HCT116 (cell line): ENCODE results near the gene POU2F3. TPM values are rescaled to one million over a fixed set of nuclear protein-coding genes. Genes with fewer than 3 reads are reported as not detected.

Experiments used
- ATAC-seq: fragments of 200-7000 bp; cut with Tn5 transposase; 2 replicates; pipeline ENCODE4 v1.9.1; 2020; ENCODE audit warnings: mild to moderate bottlenecking, moderate library complexity
- BruUV-seq: library from RNA; stranded (reverse); fragments of 400-500 nt; replicated peaks from 2 replicates; lab custom pipeline; 2021; lab: Mats Ljungman, UMichigan
- CTCF ChIA-PET: fragments of 300-600 bp; sonication (Branson Sonifier 250); formaldehyde crosslinking; loops from one replicate; lab custom pipeline; 2021; ENCODE audit warnings: antibody characterized with exemption; lab: Charles Lee
- POLR2A ChIA-PET: fragments of 300-600, 350-600 bp; sonication (Branson Sonifier 250); formaldehyde crosslinking; loops from one replicate; lab custom pipeline; 2021; ENCODE audit warnings: antibody characterized with exemption; lab: Charles Lee
- RAD21 ChIA-PET, 2 experiments: fragments of 300-600 bp; sonication (Branson Sonifier 250); formaldehyde crosslinking; loops; one replicate each; lab custom pipeline; 2023; ENCODE audit warnings: low total read pairs in 2 of 2; ENCODE audit not compliant: uncharacterized antibody in 2 of 2, unreplicated experiment in 2 of 2, low non-redundant PET in 1 of 2; lab: Charles Lee
- DNase-seq: peaks from one replicate; pipeline ENCODE4 v3.0.0-alpha.2; 2010; ENCODE audit warnings: low read depth, low spot score
- H2AFZ ChIP-seq: fragments of 200-600 bp; shearing (Covaris generic), sonication (generic); 2 replicates; pipeline ENCODE4 v1.6.1; 2017; ENCODE audit warnings: low read depth, mixed run types, mixed read lengths, antibody characterized with exemption, low read length; ENCODE audit not compliant: poor library complexity, severe bottlenecking
- H3K27ac ChIP-seq: 2 replicates; pipeline ENCODE4 v1.5.1; 2012; ENCODE audit warnings: low read depth, low read length
- H3K27me3 ChIP-seq: fragments of 200-600 bp; sonication (generic); 2 replicates; pipeline ENCODE4 v1.6.1; 2016; ENCODE audit warnings: mixed run types, low read length, mixed read lengths; ENCODE audit not compliant: insufficient read depth
- H3K36me3 ChIP-seq, 2 experiments: fragments of 200-500 bp in 1 of 2; fragments of 200-600 bp in 1 of 2; sonication (Bioruptor generic) in 1 of 2; sonication (generic) in 1 of 2; 2 replicates each; pipeline versions ENCODE4 v1.5.1 to v1.6.1; 2014 to 2016; ENCODE audit warnings: low read length in 2 of 2, inconsistent platforms in 1 of 2, mixed read lengths in 1 of 2, mixed run types in 1 of 2; ENCODE audit not compliant: insufficient read depth in 2 of 2, control insufficient read depth in 1 of 2
- H3K4me1 ChIP-seq, 2 experiments: fragments of 200-600 bp in 1 of 2; sonication (generic) in 1 of 2; 2 replicates each; pipeline versions ENCODE4 v1.5.1 to v1.6.1; 2012 to 2017; ENCODE audit warnings: low read length in 2 of 2, inconsistent platforms in 1 of 2, mild to moderate bottlenecking in 1 of 2, mixed read lengths in 1 of 2, mixed run types in 1 of 2, moderate library complexity in 1 of 2; ENCODE audit not compliant: insufficient read depth in 2 of 2, control insufficient read depth in 1 of 2
- H3K4me2 ChIP-seq: fragments of 200-600 bp; sonication (generic); 2 replicates; pipeline ENCODE4 v1.6.1; 2017; ENCODE audit warnings: mixed run types, low read length, mixed read lengths
- H3K4me3 ChIP-seq, 2 experiments: fragments of 200-600 bp in 1 of 2; sonication (generic) in 1 of 2; replicated peaks in 1 of 2; 2 replicates each; pipeline ENCODE4 v1.5.1; 2011 to 2016; ENCODE audit warnings: low read length in 2 of 2, control low read depth in 1 of 2, low read depth in 1 of 2, mild to moderate bottlenecking in 1 of 2, mixed read lengths in 1 of 2, mixed run types in 1 of 2
- H3K79me2 ChIP-seq: fragments of 200-600 bp; sonication (generic); 2 replicates; pipeline ENCODE4 v1.6.1; 2017; ENCODE audit warnings: mild to moderate bottlenecking, mixed run types, low read length, moderate library complexity, mixed read lengths; ENCODE audit not compliant: insufficient read depth
- H3K9ac ChIP-seq: fragments of 200-600 bp; sonication (generic); 2 replicates; pipeline ENCODE4 v1.6.1; 2016; ENCODE audit warnings: low read length, mixed read lengths
- H3K9me2 ChIP-seq: fragments of 200-600 bp; sonication (generic), shearing (Covaris generic); 2 replicates; pipeline ENCODE4 v1.6.1; 2017; ENCODE audit warnings: mixed run types, mild to moderate bottlenecking, moderate library complexity; ENCODE audit not compliant: insufficient read depth
- H3K9me3 ChIP-seq, 2 experiments: fragments of 200-500 bp in 1 of 2; fragments of 200-600 bp in 1 of 2; sonication (Bioruptor generic) in 1 of 2; sonication (generic) in 1 of 2; 2 replicates each; pipeline ENCODE4 v1.6.1; 2014 to 2017; ENCODE audit warnings: low read length in 2 of 2, mixed read lengths in 2 of 2, inconsistent platforms in 1 of 2, low read depth in 1 of 2, mild to moderate bottlenecking in 1 of 2, mixed run types in 1 of 2, moderate library complexity in 1 of 2; ENCODE audit not compliant: control insufficient read depth in 1 of 2, insufficient read depth in 1 of 2
- H4K20me1 ChIP-seq: fragments of 200-600 bp; sonication (generic), shearing (Covaris generic); 2 replicates; pipeline ENCODE4 v1.6.1; 2017; ENCODE audit warnings: mixed run types, mild to moderate bottlenecking, moderate library complexity; ENCODE audit not compliant: insufficient read depth
- ATF3 ChIP-seq: IDR thresholded peaks from 2 replicates; pipeline ENCODE4 v1.6.1; 2012
- CEBPB ChIP-seq: IDR thresholded peaks from 2 replicates; pipeline ENCODE4 v1.6.1; 2012; ENCODE audit warnings: low read depth
- EGR1 ChIP-seq: IDR thresholded peaks from 2 replicates; pipeline ENCODE4 v1.6.1; 2012; ENCODE audit warnings: low read depth
- EZH2 ChIP-seq: fragments of 200-600 bp; sonication (generic); IDR thresholded peaks from 2 replicates; pipeline ENCODE4 v1.6.1; 2017; ENCODE audit warnings: antibody characterized with exemption, mixed run types
- EZH2phosphoT487 ChIP-seq: fragments of 200-600 bp; IDR thresholded peaks from 2 replicates; pipeline ENCODE4 v1.6.1; 2018; ENCODE audit warnings: antibody characterized with exemption, borderline replicate concordance
- FOSL1 ChIP-seq: IDR thresholded peaks from 2 replicates; pipeline ENCODE4 v1.6.1; 2012; ENCODE audit warnings: low read depth
- JUND ChIP-seq: IDR thresholded peaks from 2 replicates; pipeline ENCODE4 v1.6.1; 2012
- MAX ChIP-seq: IDR thresholded peaks from 2 replicates; pipeline ENCODE4 v1.6.1; 2012
- POLR2A ChIP-seq: IDR thresholded peaks from 2 replicates; pipeline ENCODE4 v1.7.0; 2011; ENCODE audit warnings: borderline replicate concordance; ENCODE audit not compliant: insufficient read depth, insufficient read length; ENCODE audit errors: extremely low read depth
- POLR2AphosphoS5 ChIP-seq: IDR thresholded peaks from 2 replicates; pipeline ENCODE4 v1.6.1; 2011; ENCODE audit warnings: mild to moderate bottlenecking, low read depth, low read length, moderate library complexity
- RAD21 ChIP-seq: IDR thresholded peaks from 2 replicates; pipeline ENCODE4 v1.6.1; 2012; ENCODE audit warnings: low read depth, mild to moderate bottlenecking
- REST ChIP-seq: IDR thresholded peaks from 2 replicates; pipeline ENCODE4 v1.6.1; 2012; ENCODE audit warnings: low read depth
- SIN3A ChIP-seq: IDR thresholded peaks from 2 replicates; pipeline ENCODE4 v1.6.1; 2012; ENCODE audit warnings: low read depth
- SP1 ChIP-seq: IDR thresholded peaks from 2 replicates; pipeline ENCODE4 v1.6.1; 2012; ENCODE audit warnings: low read depth
- TCF7L2 ChIP-seq: IDR thresholded peaks from 2 replicates; pipeline ENCODE4 v1.7.0; 2011; ENCODE audit warnings: borderline replicate concordance, inconsistent platforms; ENCODE audit not compliant: insufficient read depth, insufficient read length; ENCODE audit errors: extremely low read depth
- YY1 ChIP-seq: IDR thresholded peaks from 2 replicates; pipeline ENCODE4 v1.6.1; 2011; ENCODE audit warnings: low read length, low read depth, moderate library complexity, mild to moderate bottlenecking; ENCODE audit not compliant: insufficient replicate concordance; ENCODE audit errors: extremely low read depth
- ZBTB33 ChIP-seq: IDR thresholded peaks from 2 replicates; pipeline ENCODE4 v1.6.1; 2011; ENCODE audit warnings: mild to moderate bottlenecking, low read length, moderate library complexity; ENCODE audit not compliant: insufficient replicate concordance; ENCODE audit errors: extremely low read depth
- ZFX ChIP-seq: fragments of 450-650 bp; IDR thresholded peaks from 2 replicates; pipeline ENCODE4 v1.6.1; 2017
- ZNF274 ChIP-seq: fragments of 200-500 bp; sonication (Bioruptor generic); IDR thresholded peaks from 2 replicates; pipeline ENCODE4 v1.6.1; 2014; ENCODE audit warnings: mild to moderate bottlenecking, low read depth, low read length, inconsistent platforms
- intact Hi-C: fragments of 100-400 bp; cut with micrococcal nuclease; formaldehyde crosslinking; loops from 2 replicates; pipeline ENCODE4 v1.10.0; 2022
- total RNA-seq: library from RNA; stranded (reverse); gene quantifications from one replicate; pipeline ENCODE4 v1.2.1, GENCODE V29; 2021; ENCODE audit not compliant: unreplicated experiment
- TF ChIP-seq, protein P1 (sequence below), 3 experiments: fragments of 200-600 bp in 1 of 3; sonication (generic) in 1 of 3; IDR thresholded peaks in 2 of 3; conservative IDR thresholded peaks in 1 of 3; 2 replicates each; pipeline ENCODE4 v1.5.1; 2012 to 2017; ENCODE audit warnings: low read depth in 2 of 3, low read length in 2 of 3, antibody characterized with exemption in 1 of 3, borderline replicate concordance in 1 of 3, control low read depth in 1 of 3, mild to moderate bottlenecking in 1 of 3, mixed read lengths in 1 of 3, mixed run types in 1 of 3, moderate library complexity in 1 of 3; ENCODE audit not compliant: insufficient read depth in 1 of 3

The POU2F3 gene
- total RNA-seq, 1 experiment from 2014 or later: 0.15 TPM

GRCh38 chr11:120219938-120220746 lies 19.8 kb upstream of the POU2F3 start:
- CTCF ChIA-PET: no interaction called here

More at GRCh38 chr11:120219938-120220746, 19.8 kb upstream of the POU2F3 start:
- H3K4me2 ChIP-seq: no peak overlapping the region
- no peaks in the 10 kb centered on the region for H3K36me3 ChIP-seq
- no TSS peak for BruUV-seq
- intact Hi-C loops: no loop called here
- no peaks in the 10 kb centered on the region for H3K27me3 ChIP-seq
- no peak for DNase-seq
- no peaks in the 10 kb centered on the region for H3K9me3 ChIP-seq
- no peak overlapping the region for H3K27ac ChIP-seq
- no peaks in the 10 kb centered on the region for H4K20me1 ChIP-seq
- RAD21 ChIA-PET: no interaction called here
- no peak for ATAC-seq
- peaks cover 2 to 7% of the 10 kb centered on the region in 2 experiments; a peak in 2 of 4 replicates for H3K4me1 ChIP-seq
- TF ChIP-seq ZFX: no peak
- TF ChIP-seq TCF7L2: no peak
- TF ChIP-seq EZH2phosphoT487: no peak
- TF ChIP-seq RAD21: no peak
- no peak for TF ChIP-seq ZBTB33
- no peak for TF ChIP-seq SIN3A
- no peak for TF ChIP-seq POLR2AphosphoS5
- TF ChIP-seq EGR1: no peak
- TF ChIP-seq FOSL1: no peak
- TF ChIP-seq EZH2: no peak
- TF ChIP-seq POLR2A: no peak
- TF ChIP-seq ATF3: no peak
- TF ChIP-seq YY1: no peak
- TF ChIP-seq MAX: no peak
- TF ChIP-seq REST: no peak
- no peak for TF ChIP-seq JUND
- TF ChIP-seq CEBPB: no peak
- TF ChIP-seq ZNF274: no peak
- no peak for TF ChIP-seq SP1
- TF ChIP-seq, protein P1, sequence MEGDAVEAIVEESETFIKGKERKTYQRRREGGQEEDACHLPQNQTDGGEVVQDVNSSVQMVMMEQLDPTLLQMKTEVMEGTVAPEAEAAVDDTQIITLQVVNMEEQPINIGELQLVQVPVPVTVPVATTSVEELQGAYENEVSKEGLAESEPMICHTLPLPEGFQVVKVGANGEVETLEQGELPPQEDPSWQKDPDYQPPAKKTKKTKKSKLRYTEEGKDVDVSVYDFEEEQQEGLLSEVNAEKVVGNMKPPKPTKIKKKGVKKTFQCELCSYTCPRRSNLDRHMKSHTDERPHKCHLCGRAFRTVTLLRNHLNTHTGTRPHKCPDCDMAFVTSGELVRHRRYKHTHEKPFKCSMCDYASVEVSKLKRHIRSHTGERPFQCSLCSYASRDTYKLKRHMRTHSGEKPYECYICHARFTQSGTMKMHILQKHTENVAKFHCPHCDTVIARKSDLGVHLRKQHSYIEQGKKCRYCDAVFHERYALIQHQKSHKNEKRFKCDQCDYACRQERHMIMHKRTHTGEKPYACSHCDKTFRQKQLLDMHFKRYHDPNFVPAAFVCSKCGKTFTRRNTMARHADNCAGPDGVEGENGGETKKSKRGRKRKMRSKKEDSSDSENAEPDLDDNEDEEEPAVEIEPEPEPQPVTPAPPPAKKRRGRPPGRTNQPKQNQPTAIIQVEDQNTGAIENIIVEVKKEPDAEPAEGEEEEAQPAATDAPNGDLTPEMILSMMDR (IDR thresholded peaks at IDR 0.05 in 2 of 3, conservative IDR thresholded peaks at IDR 0.05 in 1 of 3; ENCODE audit: borderline replicate concordance in 1 of 3, insufficient read depth in 1 of 3, low read depth in 2 of 3, low read length in 2 of 3): no peak
- TF ChIP-seq, all 23 proteins: peak for 0
- POLR2A ChIA-PET: no interaction called here
- no peak overlapping the region for H3K4me3 ChIP-seq
- H2AFZ ChIP-seq: no peak overlapping the region
- H3K79me2 ChIP-seq: no peaks in the 10 kb centered on the region
- no peak overlapping the region for H3K9ac ChIP-seq
- no peaks in the 10 kb centered on the region for H3K9me2 ChIP-seq
